ENCODE measurements around the gene SYTL3. TPM values are rescaled to one million over a fixed set of nuclear protein-coding genes. Genes with fewer than 3 reads are reported as not detected.
"Not testable (repeated sequence)": the region's sequence is repeated elsewhere in the genome, so short reads cannot be mapped to it uniquely, and the experiment has no call there.

SYTL3 gene
- total RNA-seq, 2 experiments from 2014 or later, result 43.5 to 48.3 TPM

DNA sequence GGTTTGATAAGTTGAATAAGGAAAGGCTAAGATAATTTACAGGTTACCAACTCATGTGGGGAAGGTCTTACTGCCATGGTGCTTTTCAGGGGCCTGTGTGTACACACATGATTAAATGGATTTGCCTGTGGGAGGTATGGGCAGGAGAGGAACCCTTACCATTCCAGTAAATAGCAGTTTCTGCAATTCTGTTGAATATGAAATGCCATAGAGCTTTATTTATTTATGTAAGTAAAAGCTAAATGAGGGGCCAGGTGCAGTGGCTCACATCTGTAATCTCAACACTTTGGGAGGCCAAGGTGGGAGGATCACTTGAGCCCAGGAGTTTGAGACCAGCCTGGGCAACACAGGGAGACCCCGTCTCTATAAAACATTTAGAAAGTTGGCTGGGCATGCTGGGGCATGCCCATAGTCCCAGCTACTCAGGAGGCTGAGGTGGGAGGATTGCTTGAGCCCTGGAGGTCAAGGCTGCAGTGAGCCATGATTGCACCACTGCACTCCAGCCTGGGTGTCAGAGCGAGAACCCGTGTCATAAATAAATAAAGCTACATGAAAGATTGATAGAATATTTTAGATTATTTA is 17.2 kb upstream of the SYTL3 start:
- CTCF ChIA-PET, result interaction anchor here (1.2 kb wide), 1 partner anchor 58 kb away, joined by 5 read pairs; no protein-coding TSS in a partner anchor
- peaks cover 67% of the 10 kb centered on the region for H3K36me3 Mint-ChIP-seq (ENCODE audit: low read depth)
- not testable (repeated sequence) for H3K27me3 Mint-ChIP-seq (ENCODE audit: low read depth); ATAC-seq; H3K4me3 Mint-ChIP-seq; H3K9me3 Mint-ChIP-seq (ENCODE audit: insufficient read depth)
- POLR2A ChIA-PET, result interaction anchor here (0.8 to 2.3 kb wide), 2 partner anchors 12 to 17 kb away, joined by 4 to 16 read pairs; partner anchors contain the start of genes DYNLT1 and SYTL3
- H3K27ac Mint-ChIP-seq, result peak overlapping the region; percentile 58
- DNase-seq, result peak; percentile 16
- H3K4me1 Mint-ChIP-seq (ENCODE audit: low read depth), result peaks cover 63% of the 10 kb centered on the region

DNA sequence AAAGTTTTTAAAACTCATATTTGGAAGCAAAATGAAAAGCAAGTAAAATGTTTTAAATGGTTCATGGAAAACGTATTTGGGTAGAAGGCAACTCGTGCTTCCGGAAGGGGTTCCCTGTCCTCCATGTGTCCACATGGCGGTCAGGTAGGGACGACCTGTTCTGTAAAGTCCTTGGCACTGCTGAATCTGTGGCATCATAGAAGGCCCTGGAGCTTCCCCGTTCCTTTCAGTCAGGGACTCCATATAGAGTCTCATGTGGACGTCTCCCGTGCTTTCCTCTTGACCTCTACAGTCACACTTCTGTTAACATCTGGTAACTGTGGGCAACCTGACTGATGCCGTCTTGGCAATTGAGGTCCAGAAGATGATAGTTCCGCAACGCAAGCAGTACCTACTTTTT is 16.7 kb upstream of the SYTL3 start:
- H3K36me3 Mint-ChIP-seq (ENCODE audit: low read depth), result peaks cover 67% of the 10 kb centered on the region
- ATAC-seq (no peak), DNase-seq (peak; percentile 19)
- ChIA-PET POLR2A (interaction anchor here (0.8 to 2.3 kb wide), 2 partner anchors 11 to 16 kb away, joined by 4 to 16 read pairs; partner anchors contain the start of genes DYNLT1 and SYTL3), CTCF (interaction anchor here (1.2 kb wide), 1 partner anchor 58 kb away, joined by 5 read pairs; no protein-coding TSS in a partner anchor)
- no peak overlapping the region for H3K27ac Mint-ChIP-seq
- H3K27me3 Mint-ChIP-seq (ENCODE audit: low read depth), result no peaks in the 10 kb centered on the region
- H3K4me1 Mint-ChIP-seq (ENCODE audit: low read depth), result peaks cover 62% of the 10 kb centered on the region
- no peak overlapping the region for H3K4me3 Mint-ChIP-seq
- H3K9me3 Mint-ChIP-seq (ENCODE audit: insufficient read depth), result no peaks in the 10 kb centered on the region

- H3K36me3 Mint-ChIP-seq (ENCODE audit: low read depth), result peaks cover 71% of the 10 kb centered on the region
- DNase-seq (no peak), ATAC-seq (peak; percentile 58)
- no peaks in the 10 kb centered on the region for H3K27me3 Mint-ChIP-seq (ENCODE audit: low read depth)
- H3K4me3 Mint-ChIP-seq, result no peak overlapping the region
- peak overlapping the region; percentile 71 for H3K27ac Mint-ChIP-seq
- ChIA-PET CTCF (interaction anchor here (0.6 to 1.2 kb wide), 2 partner anchors 307 to 421 kb away, joined by 3 read pairs; no protein-coding TSS in a partner anchor), POLR2A (interaction anchor here (0.6 kb wide), 1 partner anchor 15 kb away, joined by 3 read pairs; no protein-coding TSS in a partner anchor)
- no peaks in the 10 kb centered on the region for H3K9me3 Mint-ChIP-seq (ENCODE audit: insufficient read depth)
- H3K4me1 Mint-ChIP-seq (ENCODE audit: low read depth), result peaks cover 70% of the 10 kb centered on the region
These were observed 15.0 kb upstream of the SYTL3 start for GRCh38 chr6:158634695-158635426.

- Mint-ChIP-seq H3K27ac (peak overlapping the region; percentile 80), H3K4me3 (no peak overlapping the region), H3K27me3 (ENCODE audit: low read depth) (no peaks in the 10 kb centered on the region), H3K4me1 (ENCODE audit: low read depth) (peaks cover 75% of the 10 kb centered on the region), H3K36me3 (ENCODE audit: low read depth) (peaks cover 75% of the 10 kb centered on the region), H3K9me3 (ENCODE audit: insufficient read depth) (no peaks in the 10 kb centered on the region)
- no peak for ATAC-seq
- peak; percentile 17 for DNase-seq
- CTCF ChIA-PET, result interaction anchor here (0.7 kb wide), 1 partner anchor 25 kb away, joined by 3 read pairs; no protein-coding TSS in a partner anchor
- POLR2A ChIA-PET, result no interaction called here
These were observed 14.3 kb upstream of the SYTL3 start for GRCh38 chr6:158635427-158636073.

DNA sequence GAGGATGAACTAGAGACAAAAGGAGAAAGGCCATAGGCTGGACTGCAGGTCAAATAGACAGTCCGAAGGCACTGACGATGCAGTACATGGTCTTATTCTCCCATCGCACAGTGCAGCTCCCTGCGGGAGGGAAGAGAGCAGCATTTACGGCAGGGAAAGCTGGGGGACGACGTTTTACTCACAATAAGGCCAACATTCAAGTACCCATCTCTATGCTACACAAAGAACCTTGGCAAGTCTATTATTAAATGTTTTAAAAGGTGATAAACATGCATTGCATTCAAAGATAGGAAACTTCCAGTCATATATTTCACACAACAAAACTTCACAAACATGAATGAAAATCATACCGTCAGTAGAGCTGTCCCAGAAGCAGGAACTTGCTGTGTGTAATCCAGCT is 13.1 kb upstream of the SYTL3 start:
- H3K4me3 Mint-ChIP-seq, result no peak overlapping the region
- ChIA-PET CTCF (interaction anchor here (1.1 to 1.3 kb wide), 3 partner anchors 12 to 55 kb away, joined by 4 to 5 read pairs (median 5); partner anchors contain the start of gene SYTL3), POLR2A (no interaction called here)
- H3K9me3 Mint-ChIP-seq (ENCODE audit: insufficient read depth), result no peaks in the 10 kb centered on the region
- peaks cover 70% of the 10 kb centered on the region for H3K36me3 Mint-ChIP-seq (ENCODE audit: low read depth)
- no peaks in the 10 kb centered on the region for H3K27me3 Mint-ChIP-seq (ENCODE audit: low read depth)
- DNase-seq (no peak), ATAC-seq (no peak)
- H3K4me1 Mint-ChIP-seq (ENCODE audit: low read depth), result peaks cover 71% of the 10 kb centered on the region
- H3K27ac Mint-ChIP-seq, result no peak overlapping the region

DNA sequence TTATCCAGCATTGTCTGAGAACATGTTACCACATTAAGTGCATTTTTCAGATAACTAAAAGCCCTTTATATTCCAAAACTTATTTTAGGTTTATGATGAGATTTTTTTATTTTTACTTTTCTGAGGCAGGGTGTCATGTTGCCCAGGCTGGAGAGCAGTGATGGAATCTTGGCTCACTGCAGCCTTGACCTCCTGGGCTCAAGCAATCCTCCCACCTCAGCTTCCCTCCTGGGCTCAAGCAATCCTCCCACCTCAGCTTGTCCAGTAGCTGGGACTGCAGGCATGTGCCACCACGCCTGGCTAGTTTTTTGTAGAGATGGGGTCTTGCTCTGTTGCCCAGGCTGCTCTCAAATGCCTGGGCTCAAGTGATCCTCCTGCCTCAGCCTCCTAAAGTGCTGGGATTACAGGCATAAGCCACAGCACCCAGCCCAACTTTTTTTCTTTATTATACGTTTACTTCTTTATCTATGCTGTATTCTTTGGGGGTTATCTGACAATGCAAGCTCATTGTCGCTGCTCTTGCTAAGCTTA is 11.5 kb upstream of the SYTL3 start:
- H3K27me3 Mint-ChIP-seq (ENCODE audit: low read depth), result no peaks in the 10 kb centered on the region
- no peaks in the 10 kb centered on the region for H3K9me3 Mint-ChIP-seq (ENCODE audit: insufficient read depth)
- ATAC-seq, result no peak
- peaks cover 69% of the 10 kb centered on the region for H3K4me1 Mint-ChIP-seq (ENCODE audit: low read depth)
- peak overlapping the region; percentile 1 for H3K27ac Mint-ChIP-seq
- ChIA-PET CTCF (interaction anchor here (1.2 to 2.7 kb wide), 8 partner anchors 8 to 424 kb away, joined by 4 to 10 read pairs (median 4); partner anchors contain the start of gene SYTL3), POLR2A (interaction anchor here (1.4 kb wide), 1 partner anchor 10 kb away, joined by 5 read pairs; no protein-coding TSS in a partner anchor)
- DNase-seq, result no peak
- H3K4me3 Mint-ChIP-seq, result no peak overlapping the region
- peaks cover 76% of the 10 kb centered on the region for H3K36me3 Mint-ChIP-seq (ENCODE audit: low read depth)

DNA sequence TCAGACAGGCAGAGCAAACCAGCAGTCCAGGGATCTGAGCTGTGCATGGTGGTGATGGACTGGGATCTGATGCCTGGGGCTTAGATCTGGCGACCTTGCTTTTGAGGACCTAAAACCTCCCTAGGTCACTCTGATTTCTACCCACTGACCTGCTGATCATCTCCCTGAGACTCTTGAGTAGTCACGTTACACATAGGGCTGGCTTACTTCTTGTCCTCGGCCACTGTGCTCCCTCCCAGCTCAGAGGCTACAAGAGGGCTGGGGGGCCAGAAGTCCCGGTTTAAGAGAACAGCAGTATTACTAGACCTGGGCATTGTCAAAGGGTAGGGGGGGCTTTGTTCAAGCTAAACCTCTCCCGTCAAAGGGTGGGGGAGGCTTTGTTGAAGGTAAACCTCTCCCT is 10.8 kb upstream of the SYTL3 start:
- ChIA-PET CTCF (interaction anchor here (1.2 to 2.7 kb wide), 8 partner anchors 9 to 425 kb away, joined by 3 to 10 read pairs (median 4); no protein-coding TSS in a partner anchor), POLR2A (interaction anchor here (1.4 kb wide), 1 partner anchor 10 kb away, joined by 5 read pairs; no protein-coding TSS in a partner anchor)
- Mint-ChIP-seq H3K4me3 (no peak overlapping the region), H3K4me1 (ENCODE audit: low read depth) (peaks cover 69% of the 10 kb centered on the region), H3K27ac (peak overlapping the region; percentile 1), H3K36me3 (ENCODE audit: low read depth) (peaks cover 77% of the 10 kb centered on the region), H3K9me3 (ENCODE audit: insufficient read depth) (no peaks in the 10 kb centered on the region), H3K27me3 (ENCODE audit: low read depth) (no peaks in the 10 kb centered on the region)
- no peak for ATAC-seq
- DNase-seq, result peak; percentile 17

GRCh38 chr6:158640519-158640918 is 9.3 kb upstream of the SYTL3 start:
- peak; percentile 21 for DNase-seq
- Mint-ChIP-seq H3K4me1 (ENCODE audit: low read depth) (peaks cover 66% of the 10 kb centered on the region), H3K9me3 (ENCODE audit: insufficient read depth) (no peaks in the 10 kb centered on the region), H3K4me3 (peak overlapping the region; percentile 32), H3K27me3 (ENCODE audit: low read depth) (no peaks in the 10 kb centered on the region), H3K36me3 (ENCODE audit: low read depth) (peaks cover 67% of the 10 kb centered on the region), H3K27ac (peak overlapping the region; percentile 80)
- ChIA-PET CTCF (interaction anchor here (1.0 to 4.4 kb wide), 5 partner anchors 10 to 50 kb away, joined by 3 to 44 read pairs (median 6); partner anchors contain the start of gene SYTL3), POLR2A (interaction anchor here (0.9 to 1.0 kb wide), 2 partner anchors 13 to 425 kb away, joined by 3 to 5 read pairs; no protein-coding TSS in a partner anchor)
- ATAC-seq, result no peak

DNA sequence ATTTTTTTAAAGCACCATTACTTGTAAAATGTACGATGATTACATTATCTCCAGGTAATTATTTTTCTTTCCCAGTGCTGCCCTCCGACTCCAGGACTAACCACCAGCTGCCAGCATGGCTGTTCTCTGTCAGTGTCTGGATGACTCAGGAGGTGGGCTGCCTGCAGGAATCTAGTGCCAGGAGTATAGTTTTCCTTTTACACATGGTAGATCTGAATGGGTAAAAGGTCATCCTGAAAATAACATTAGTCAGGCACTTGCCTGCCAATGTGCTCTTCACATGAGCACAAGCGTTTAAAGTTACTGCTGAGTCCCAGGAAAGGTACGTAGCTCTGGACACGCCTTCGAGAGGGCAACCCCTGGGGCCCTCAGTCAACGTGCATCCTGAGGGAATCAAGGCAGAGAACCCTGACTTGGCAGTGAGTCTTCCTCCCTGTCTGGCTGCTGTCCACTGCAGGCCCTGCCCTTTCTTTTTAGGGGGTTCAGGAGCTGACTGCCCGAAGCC is 7.7 kb upstream of the SYTL3 start:
- ChIA-PET CTCF (interaction anchor here (1.1 to 4.8 kb wide), 3 partner anchors 11 to 49 kb away, joined by 5 to 44 read pairs (median 38); no protein-coding TSS in a partner anchor), POLR2A (interaction anchor here (1.0 to 4.2 kb wide), 2 partner anchors 10 to 14 kb away, joined by 3 to 46 read pairs; no protein-coding TSS in a partner anchor)
- Mint-ChIP-seq H3K27ac (peak overlapping the region; percentile 97), H3K27me3 (ENCODE audit: low read depth) (no peaks in the 10 kb centered on the region), H3K9me3 (ENCODE audit: insufficient read depth) (no peaks in the 10 kb centered on the region), H3K4me1 (ENCODE audit: low read depth) (peaks cover 71% of the 10 kb centered on the region), H3K36me3 (ENCODE audit: low read depth) (peaks cover 52% of the 10 kb centered on the region), H3K4me3 (peak overlapping the region; percentile 99)
- ATAC-seq (no peak), DNase-seq (peak; percentile 18)

DNA sequence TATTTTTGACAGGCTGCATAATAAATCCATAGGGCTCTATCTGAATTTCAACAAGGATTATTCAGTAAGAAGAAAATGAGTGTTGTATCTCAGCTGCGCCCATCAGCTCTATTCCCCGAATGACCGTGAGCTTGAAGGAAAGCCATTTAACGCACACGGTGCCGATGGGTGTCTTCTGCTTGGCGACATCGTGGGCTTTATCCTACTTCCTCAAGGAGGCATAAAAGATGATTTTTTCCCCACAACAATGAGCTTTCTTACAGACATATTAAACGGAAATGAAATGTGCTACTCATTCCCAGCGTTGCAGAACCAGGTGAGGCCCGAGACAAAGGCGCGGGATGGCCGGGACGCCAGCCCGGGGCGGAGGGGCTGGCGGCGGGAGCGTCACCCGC is 6.0 kb upstream of the SYTL3 start:
- Mint-ChIP-seq H3K4me1 (ENCODE audit: low read depth) (peaks cover 71% of the 10 kb centered on the region), H3K4me3 (peak overlapping the region; percentile 99), H3K9me3 (ENCODE audit: insufficient read depth) (no peaks in the 10 kb centered on the region), H3K27ac (peak overlapping the region; percentile 97), H3K36me3 (ENCODE audit: low read depth) (peaks cover 48% of the 10 kb centered on the region), H3K27me3 (ENCODE audit: low read depth) (no peaks in the 10 kb centered on the region)
- ATAC-seq (no peak), DNase-seq (no peak)
- ChIA-PET CTCF (interaction anchor here (1.1 to 4.8 kb wide), 6 partner anchors 9 to 430 kb away, joined by 3 to 44 read pairs (median 8); no protein-coding TSS in a partner anchor), POLR2A (interaction anchor here (0.8 to 4.2 kb wide), 16 partner anchors 9 to 557 kb away, joined by 3 to 46 read pairs (median 4); no protein-coding TSS in a partner anchor)

Measured in activated CD8-positive, alpha-beta T cell treated with anti-CD3 and anti-CD28 coated beads, Interleukin-2, amount 10 ng/mL, durations not matched to agents 7 days and 5 days (primary cell).